SU-DHL-6 (cell line): Measurements from ENCODE around the gene CMBL.
A peak's percentile ranks its signal among the peaks of the same experiment; 100 is the strongest.
"Not testable (repeated sequence)": the region's sequence is repeated elsewhere in the genome, so short reads cannot be mapped to it uniquely, and the experiment has no call there.

Experiments used
- H2AFZ ChIP-seq: fragments of 200-600 bp; sonication (generic); 2 replicates; pipeline ENCODE4 v1.6.1; 2014; ENCODE audit warnings: low read depth, mild to moderate bottlenecking, moderate library complexity, mixed read lengths, antibody characterized with exemption, low read length; ENCODE audit not compliant: severe bottlenecking
- H3F3A ChIP-seq: fragments of 200-600 bp; shearing (Covaris generic); 2 replicates; pipeline ENCODE4 v1.6.0; 2016; ENCODE audit warnings: antibody characterized with exemption, mild to moderate bottlenecking; ENCODE audit not compliant: insufficient read depth
- H3K27ac ChIP-seq: fragments of 200-600 bp; sonication (generic); 2 replicates; pipeline ENCODE4 v1.5.1; 2016; ENCODE audit warnings: low read depth, mild to moderate bottlenecking, low read length, moderate library complexity, mixed read lengths
- H3K27me3 ChIP-seq: fragments of 200-600 bp; sonication (generic), shearing (Covaris generic); 2 replicates; pipeline ENCODE4 v1.6.0; 2014; ENCODE audit warnings: mild to moderate bottlenecking, low read length
- H3K36me3 ChIP-seq: fragments of 200-600 bp; sonication (generic); 2 replicates; pipeline ENCODE4 v1.6.1; 2014; ENCODE audit warnings: mild to moderate bottlenecking, low read length, mixed read lengths
- H3K4me2 ChIP-seq: fragments of 300-600, 200-600 bp; shearing (Covaris generic), sonication (generic); 2 replicates; pipeline ENCODE4 v1.6.0; 2014; ENCODE audit warnings: low read length, low read depth, mild to moderate bottlenecking; ENCODE audit not compliant: poor library complexity, severe bottlenecking
- H3K4me3 ChIP-seq: fragments of 200-600 bp; sonication (generic); 2 replicates; pipeline ENCODE4 v1.5.1; 2014; ENCODE audit warnings: antibody characterized with exemption, low read length, mild to moderate bottlenecking, mixed read lengths; ENCODE audit not compliant: insufficient read depth, poor library complexity, severe bottlenecking
- H3K79me2 ChIP-seq: fragments of 200-600 bp; sonication (generic); 2 replicates; pipeline ENCODE4 v1.6.1; 2014; ENCODE audit warnings: mild to moderate bottlenecking, low read length, moderate library complexity; ENCODE audit not compliant: insufficient read depth
- H3K9ac ChIP-seq: fragments of 200-600 bp; sonication (generic); 2 replicates; pipeline ENCODE4 v1.7.0; 2014; ENCODE audit warnings: mild to moderate bottlenecking, low read length
- H3K9me2 ChIP-seq: fragments of 200-600 bp; sonication (generic); replicated peaks from 2 replicates; pipeline ENCODE4 v1.6.1; 2014; ENCODE audit warnings: low read length; ENCODE audit not compliant: insufficient read depth
- H3K9me3 ChIP-seq: fragments of 200-600 bp; sonication (generic); 2 replicates; pipeline ENCODE4 v1.6.1; 2014; ENCODE audit warnings: low read length, mixed read lengths; ENCODE audit not compliant: insufficient read depth
- H4K20me1 ChIP-seq: fragments of 200-600 bp; sonication (generic); 2 replicates; pipeline ENCODE4 v1.6.1; 2014; ENCODE audit warnings: low read depth, mild to moderate bottlenecking, antibody characterized with exemption, low read length, moderate library complexity, mixed read lengths
- CTCF ChIP-seq: fragments of 200-600 bp; sonication (generic); IDR thresholded peaks from one replicate; pipeline ENCODE4 v1.5.1; 2017; ENCODE audit warnings: antibody characterized with exemption, mild to moderate bottlenecking, low read length, moderate library complexity; ENCODE audit not compliant: insufficient read depth, poor library complexity, severe bottlenecking
- EZH2phosphoT487 ChIP-seq: fragments of 200-600 bp; sonication (generic), shearing (Covaris generic); conservative IDR thresholded peaks from 2 replicates; pipeline ENCODE4 v1.6.1; 2018; ENCODE audit warnings: mild to moderate bottlenecking, antibody characterized with exemption, low read length, moderate library complexity, mixed read lengths

Gene CMBL

GRCh38 chr5:10249948-10250805 is 57.5 kb downstream of the CMBL start, which contains the start of gene CCT5:
Gene CCT5 (plus strand): TSS chr5:10250280. CDS start chr5:10250341, 61 bp downstream.
- Histone ChIP-seq H3K79me2 (peaks cover 70% of the 10 kb centered on the region), H3K27me3 (no peaks in the 10 kb centered on the region), H3K9ac (peak within 1 kb of the TSS; percentile 97), H3K4me2 (peak within 1 kb of the TSS; percentile 63), H3K9me2 (no peaks in the 10 kb centered on the region), H3K4me3 (peak within 1 kb of the TSS; percentile 84), H2AFZ (peak within 1 kb of the TSS; percentile 76), H3K27ac (peak within 1 kb of the TSS; percentile 85), H3K36me3 (peaks cover 13% of the 10 kb centered on the region), H4K20me1 (peaks cover 21% of the 10 kb centered on the region), H3K9me3 (no peaks in the 10 kb centered on the region), H3F3A (no peaks in the 10 kb centered on the region)
- TF ChIP-seq CTCF (no peak), EZH2phosphoT487 (no peak)

- Histone ChIP-seq H4K20me1 (peaks cover 12% of the 10 kb centered on the region), H3K9me2 (no peaks in the 10 kb centered on the region), H3K79me2 (peaks cover 54% of the 10 kb centered on the region), H2AFZ (no peak overlapping the region), H3K27ac (no peak overlapping the region), H3K4me3 (peak overlapping the region; percentile 84), H3K9ac (peak overlapping the region; percentile 97), H3F3A (no peaks in the 10 kb centered on the region), H3K4me2 (peak overlapping the region; percentile 63), H3K36me3 (no peaks in the 10 kb centered on the region), H3K9me3 (no peaks in the 10 kb centered on the region), H3K27me3 (no peaks in the 10 kb centered on the region)
- no peak for TF ChIP-seq EZH2phosphoT487
- TF ChIP-seq CTCF, result no peak
These were observed 59.1 kb downstream of the CMBL start for GRCh38 chr5:10248378-10249260.

- not testable (repeated sequence) for H3F3A ChIP-seq, H3K9me3 ChIP-seq, H2AFZ ChIP-seq, H3K27ac ChIP-seq, H3K4me3 ChIP-seq, H3K36me3 ChIP-seq, H3K27me3 ChIP-seq, H3K4me2 ChIP-seq, H3K9me2 ChIP-seq, H3K9ac ChIP-seq, H4K20me1 ChIP-seq
- H3K79me2 ChIP-seq, result peaks cover 40% of the 10 kb centered on the region
These were observed 60.5 kb downstream of the CMBL start for GRCh38 chr5:10247217-10247616.
